ENCODE data around the gene CAMSAP3. TPM values are rescaled to one million over a fixed set of nuclear protein-coding genes. Genes with fewer than 3 reads are reported as not detected.

The CAMSAP3 gene
- total RNA-seq, 1 experiment from 2014 or later, result 28.4 TPM

DNA sequence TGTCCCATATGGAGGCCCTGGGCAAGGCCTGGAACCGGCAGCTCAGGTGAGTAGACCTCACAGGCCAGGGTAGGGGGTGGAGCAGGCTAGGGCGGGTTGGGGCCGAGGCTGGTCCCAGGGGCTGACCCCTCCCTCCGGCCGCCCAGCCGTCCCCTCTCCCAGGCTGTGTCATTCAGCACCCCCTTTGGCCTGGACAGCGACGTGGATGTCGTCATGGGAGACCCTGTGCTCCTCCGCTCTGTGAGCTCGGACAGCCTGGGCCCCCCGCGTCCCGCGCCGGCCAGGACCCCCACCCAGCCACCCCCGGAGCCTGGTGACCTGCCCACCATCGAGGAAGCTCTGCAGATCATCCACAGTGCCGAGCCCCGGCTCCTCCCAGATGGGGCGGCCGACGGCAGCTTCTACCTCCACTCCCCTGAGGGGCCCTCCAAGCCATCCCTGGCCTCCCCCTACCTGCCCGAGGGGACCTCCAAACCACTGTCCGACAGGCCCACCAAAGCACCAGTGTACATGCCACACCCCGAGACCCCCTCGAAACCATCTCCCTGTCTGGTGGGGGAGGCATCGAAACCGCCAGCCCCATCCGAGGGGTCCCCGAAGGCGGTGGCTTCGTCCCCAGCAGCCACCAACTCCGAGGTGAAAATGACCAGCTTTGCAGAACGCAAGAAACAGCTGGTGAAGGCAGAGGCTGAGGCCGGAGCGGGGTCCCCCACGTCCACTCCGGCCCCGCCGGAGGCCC, 16.0 kb downstream of the CAMSAP3 start:
- WGBS (ENCODE audit: extremely low coverage, insufficient read length, low lambda C conversion rate), result no CpG with 5 or more reads among the region's 41 CpGs
- Mint-ChIP-seq H3K4me3 (no peak overlapping the region), H3K27ac (no peak overlapping the region; a peak in 1 of 7 replicates), H3K36me3 (ENCODE audit: insufficient read depth in 1 of 3, low read depth in 3 of 3) (peaks cover 7 to 40% (median 33%) of the 10 kb centered on the region in 3 experiments), H3K4me1 (no peaks in the 10 kb centered on the region), H3K9me3 (no peaks in the 10 kb centered on the region), H3K27me3 (ENCODE audit: low read depth) (no peaks in the 10 kb centered on the region)
- Histone ChIP-seq H3K4me1 (ENCODE audit: insufficient read depth, low read length) (no peaks in the 10 kb centered on the region), H3K23ac (ENCODE audit: insufficient read length, low read depth, low read length) (no peak overlapping the region), H3K14ac (ENCODE audit: insufficient read depth, low read length) (no peak overlapping the region), H3K79me1 (ENCODE audit: insufficient read depth, low read depth, low read length, poor library complexity, severe bottlenecking) (no peaks in the 10 kb centered on the region), H4K20me1 (ENCODE audit: control insufficient read depth, insufficient read depth, insufficient read length) (no peaks in the 10 kb centered on the region), H2BK12ac (ENCODE audit: insufficient read length, low read depth, low read length) (no peak overlapping the region), H3K23me2 (ENCODE audit: insufficient read length, low read depth, low read length, poor library complexity, severe bottlenecking) (no peaks in the 10 kb centered on the region), H3K4ac (ENCODE audit: low read depth, low read length) (no peak overlapping the region), H2BK15ac (ENCODE audit: low read depth, low read length) (no peak overlapping the region), H3T11ph (ENCODE audit: low read length) (no peak overlapping the region), H2AK5ac (ENCODE audit: insufficient read length, low read length) (no peak overlapping the region), H4K8ac (replicated peaks; ENCODE audit: insufficient read length, low read depth, low read length) (no peak overlapping the region), H2AFZ (ENCODE audit: low read length) (no peak overlapping the region), H3K18ac (ENCODE audit: insufficient read length, low read depth, low read length) (no peak overlapping the region), H3K27ac (ENCODE audit: insufficient read length, low read depth, low read length) (no peak overlapping the region), H4K5ac (ENCODE audit: insufficient read length, low read depth, low read length) (no peak overlapping the region), H4K91ac (ENCODE audit: insufficient read length, low read depth, low read length) (no peak overlapping the region), H2BK120ac (ENCODE audit: low read depth, low read length, poor library complexity, severe bottlenecking) (no peak overlapping the region), H3K79me2 (ENCODE audit: insufficient read depth, low read length) (no peaks in the 10 kb centered on the region), H2BK20ac (ENCODE audit: low read depth, low read length, poor library complexity, severe bottlenecking) (no peak overlapping the region), H2BK5ac (ENCODE audit: insufficient read length, low read length) (no peak overlapping the region), H3K9me3 (ENCODE audit: control insufficient read depth, low read depth, low read length) (no peaks in the 10 kb centered on the region), H3K27me3 (ENCODE audit: insufficient read depth, low read length) (no peaks in the 10 kb centered on the region), H3K4me2 (ENCODE audit: insufficient read depth, insufficient read length, low read length) (no peak overlapping the region), H3K9ac (ENCODE audit: extremely low read depth, insufficient read length, low read length) (no peak overlapping the region), H3K56ac (ENCODE audit: insufficient read length, low read depth, low read length) (no peak overlapping the region)
- TF ChIP-seq, protein P1, sequence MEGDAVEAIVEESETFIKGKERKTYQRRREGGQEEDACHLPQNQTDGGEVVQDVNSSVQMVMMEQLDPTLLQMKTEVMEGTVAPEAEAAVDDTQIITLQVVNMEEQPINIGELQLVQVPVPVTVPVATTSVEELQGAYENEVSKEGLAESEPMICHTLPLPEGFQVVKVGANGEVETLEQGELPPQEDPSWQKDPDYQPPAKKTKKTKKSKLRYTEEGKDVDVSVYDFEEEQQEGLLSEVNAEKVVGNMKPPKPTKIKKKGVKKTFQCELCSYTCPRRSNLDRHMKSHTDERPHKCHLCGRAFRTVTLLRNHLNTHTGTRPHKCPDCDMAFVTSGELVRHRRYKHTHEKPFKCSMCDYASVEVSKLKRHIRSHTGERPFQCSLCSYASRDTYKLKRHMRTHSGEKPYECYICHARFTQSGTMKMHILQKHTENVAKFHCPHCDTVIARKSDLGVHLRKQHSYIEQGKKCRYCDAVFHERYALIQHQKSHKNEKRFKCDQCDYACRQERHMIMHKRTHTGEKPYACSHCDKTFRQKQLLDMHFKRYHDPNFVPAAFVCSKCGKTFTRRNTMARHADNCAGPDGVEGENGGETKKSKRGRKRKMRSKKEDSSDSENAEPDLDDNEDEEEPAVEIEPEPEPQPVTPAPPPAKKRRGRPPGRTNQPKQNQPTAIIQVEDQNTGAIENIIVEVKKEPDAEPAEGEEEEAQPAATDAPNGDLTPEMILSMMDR (conservative IDR thresholded peaks at IDR 0.05), result no peak
- DNase-seq, result no peak

All from H9 (cell line).